Thyroid gland (tissue), 4 donors: ENCODE results near the gene PRLHR. TPM values are rescaled to one million over a fixed set of nuclear protein-coding genes. Genes with fewer than 3 reads are reported as not detected.

Experiments
- DNase-seq, 2 donors: peaks; one replicate each; pipeline ENCODE4 v3.0.0-alpha.2; 2019
- H3K27ac ChIP-seq, 3 donors: fragments of 200-600 bp; sonication (generic); 1 replicate in 2 of 3; 2 replicates in 1 of 3; pipeline ENCODE4 v1.5.1; 2016 to 2019; ENCODE audit warnings: mild to moderate bottlenecking in 1 of 3, moderate library complexity in 1 of 3
- H3K27me3 ChIP-seq: fragments of 200-600 bp; sonication (generic); one replicate; pipeline ENCODE4 v1.5.1; 2019
- H3K36me3 ChIP-seq, 2 donors: fragments of 200-600 bp; sonication (generic); one replicate each; pipeline ENCODE4 v1.5.1; 2016 to 2019
- H3K4me1 ChIP-seq, 2 donors: fragments of 200-600 bp; sonication (generic); one replicate each; pipeline ENCODE4 v1.5.1; 2017 to 2019
- H3K4me3 ChIP-seq, 3 donors: fragments of 200-600 bp; sonication (generic); replicated peaks in 1 of 3; 1 replicate in 2 of 3; 2 replicates in 1 of 3; pipeline ENCODE4 v1.5.1; 2016; ENCODE audit warnings: mild to moderate bottlenecking in 1 of 3
- H3K9me3 ChIP-seq: fragments of 200-600 bp; sonication (generic); one replicate; pipeline ENCODE4 v1.5.1; 2017
- CTCF ChIP-seq, 6 experiments: fragments of 200-600 bp in 3 of 6; fragments of 450-650 bp in 3 of 6; sonication (generic) in 3 of 6; IDR thresholded peaks; one replicate each; pipeline ENCODE4 v1.5.1; 2016 to 2019; ENCODE audit warnings: antibody characterized with exemption in 6 of 6, mild to moderate bottlenecking in 2 of 6, inconsistent platforms in 1 of 6, moderate library complexity in 1 of 6
- POLR2A ChIP-seq, 2 donors: fragments of 450-650 bp; IDR thresholded peaks; one replicate each; pipeline ENCODE4 v1.6.1; 2017; ENCODE audit warnings: antibody characterized with exemption in 2 of 2, mild to moderate bottlenecking in 2 of 2, moderate library complexity in 1 of 2
- WGBS, 2 donors: methylation state at CpG; one replicate each; pipeline ENCODE4 v1.1.5; 2017; 5-methylcytosine and 5-hydroxymethylcytosine counted together
- intact Hi-C: fragments of 100-400 bp; cut with DNase I; formaldehyde crosslinking; loops from one replicate; pipeline ENCODE4 v1.15.1; 2023
- total RNA-seq, 4 donors: library from RNA; depleted of rRNA; stranded (reverse); fragments of >200 nt; gene quantifications; one replicate each; pipeline ENCODE4 v1.2.3, GENCODE V29; 2016

PRLHR gene
- total RNA-seq, 4 donors from 2014 or later = not detected

DNA sequence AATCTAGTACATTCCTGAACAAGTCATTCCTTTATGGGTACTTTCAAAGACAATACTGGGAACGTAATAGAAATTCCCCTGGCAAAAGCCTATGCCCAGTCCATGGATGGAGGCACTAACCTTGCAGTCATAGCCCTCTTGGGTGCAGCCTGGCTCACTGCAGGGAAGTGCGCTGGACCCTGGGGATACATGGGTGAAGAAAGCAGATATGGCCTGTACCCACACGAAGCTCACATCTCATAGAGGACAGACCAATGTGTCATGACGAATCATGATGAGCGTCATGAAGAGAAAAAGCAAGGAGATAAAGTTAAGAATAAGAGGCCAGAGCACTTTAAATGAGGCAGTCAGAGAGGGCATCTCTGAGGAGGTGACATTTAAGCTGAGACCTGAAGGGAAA, 11.8 kb downstream of the PRLHR start:
- no peak overlapping the region for H3K4me3 ChIP-seq
- intact Hi-C loops = no loop called here
- H3K36me3 ChIP-seq = no peaks in the 10 kb centered on the region
- H3K4me1 ChIP-seq = no peaks in the 10 kb centered on the region
- no peak for DNase-seq
- no peaks in the 10 kb centered on the region for H3K9me3 ChIP-seq
- H3K27ac ChIP-seq = no peak overlapping the region
- no peak for TF ChIP-seq CTCF (IDR thresholded peaks at IDR 0.05)
- TF ChIP-seq POLR2A (IDR thresholded peaks at IDR 0.05) = no peak
- no peaks in the 10 kb centered on the region for H3K27me3 ChIP-seq
- 94 to 95% methylated on average over 5 of the region's 5 CpGs for WGBS, 2 donors

- no peaks in the 10 kb centered on the region for H3K9me3 ChIP-seq
- no peaks in the 10 kb centered on the region for H3K4me1 ChIP-seq
- no peaks in the 10 kb centered on the region for H3K27me3 ChIP-seq
- intact Hi-C loops = no loop called here
- H3K4me3 ChIP-seq = no peak overlapping the region
- no peaks in the 10 kb centered on the region for H3K36me3 ChIP-seq
- no peak for TF ChIP-seq POLR2A (IDR thresholded peaks at IDR 0.05)
- no peak for TF ChIP-seq CTCF (IDR thresholded peaks at IDR 0.05)
- H3K27ac ChIP-seq = no peak overlapping the region
- no peak for DNase-seq
- 95 to 97% methylated on average over 3 of the region's 3 CpGs for WGBS, 2 donors
Measured at GRCh38 chr10:118582511-118582910, 12.9 kb downstream of the PRLHR start.

DNA sequence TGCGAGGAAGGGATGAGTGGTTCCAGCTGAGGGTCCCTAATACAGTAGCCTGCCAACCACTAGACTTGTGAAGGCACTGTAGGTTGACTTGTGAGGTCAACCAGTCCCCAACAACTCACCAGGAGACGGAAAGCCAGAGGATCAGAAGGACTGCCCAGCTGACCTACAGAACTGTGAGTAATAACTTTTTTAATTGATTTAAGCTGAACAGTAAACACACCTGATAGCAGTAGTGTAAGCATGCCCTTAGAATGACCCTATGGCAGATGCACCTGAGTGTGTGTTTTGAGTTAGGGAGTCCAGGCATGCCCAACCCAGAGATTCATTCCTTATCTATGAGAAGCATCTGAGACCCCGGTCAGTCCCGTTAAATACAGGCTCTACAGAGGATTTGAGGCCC, 14.1 kb downstream of the PRLHR start:
- no peaks in the 10 kb centered on the region for H3K4me1 ChIP-seq
- no peak overlapping the region for H3K4me3 ChIP-seq
- 55 to 82% methylated on average over 4 of the region's 4 CpGs for WGBS, 2 donors
- no peak overlapping the region for H3K27ac ChIP-seq
- TF ChIP-seq POLR2A (IDR thresholded peaks at IDR 0.05) (no peak), CTCF (IDR thresholded peaks at IDR 0.05) (no peak)
- H3K36me3 ChIP-seq = no peaks in the 10 kb centered on the region
- no peaks in the 10 kb centered on the region for H3K9me3 ChIP-seq
- H3K27me3 ChIP-seq = no peaks in the 10 kb centered on the region
- no peak for DNase-seq
- intact Hi-C loops = no loop called here

GRCh38 chr10:118580702-118581101, 14.7 kb downstream of the PRLHR start:
- WGBS, 2 donors = 78 to 80% methylated on average over 8 of the region's 8 CpGs

DNA sequence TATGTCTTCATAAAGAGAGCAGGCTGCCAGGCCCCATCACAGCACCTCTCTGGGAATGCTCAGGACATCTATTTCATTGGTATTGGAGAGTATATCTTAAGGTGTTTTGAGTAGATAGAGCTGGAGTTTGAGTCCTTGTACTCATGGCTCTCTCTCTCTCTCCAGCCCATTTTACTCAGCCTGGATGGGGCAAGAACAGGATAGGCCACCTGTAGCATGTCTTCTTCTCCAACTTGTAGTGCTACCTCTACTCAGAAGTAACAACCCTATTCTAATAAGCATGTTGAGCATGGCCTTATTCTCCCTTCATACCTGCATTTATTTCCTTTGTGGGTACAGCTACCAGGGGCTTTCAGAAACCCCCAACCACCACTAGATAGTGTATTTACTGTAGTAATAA, 21.9 kb downstream of the PRLHR start:
- Histone ChIP-seq H3K27ac (no peak overlapping the region), H3K4me3 (no peak overlapping the region), H3K9me3 (no peaks in the 10 kb centered on the region), H3K27me3 (no peaks in the 10 kb centered on the region), H3K4me1 (no peaks in the 10 kb centered on the region), H3K36me3 (no peaks in the 10 kb centered on the region)
- no peak for TF ChIP-seq CTCF (IDR thresholded peaks at IDR 0.05)
- TF ChIP-seq POLR2A (IDR thresholded peaks at IDR 0.05) = no peak
- intact Hi-C loops = no loop called here
- DNase-seq = no peak

More at GRCh38 chr10:118580702-118581101, 14.7 kb downstream of the PRLHR start:
- no peak for DNase-seq
- no peaks in the 10 kb centered on the region for H3K9me3 ChIP-seq
- H3K27ac ChIP-seq = no peak overlapping the region
- no peaks in the 10 kb centered on the region for H3K4me1 ChIP-seq
- no peak overlapping the region for H3K4me3 ChIP-seq
- intact Hi-C loops = no loop called here
- no peaks in the 10 kb centered on the region for H3K36me3 ChIP-seq
- H3K27me3 ChIP-seq = no peaks in the 10 kb centered on the region
- TF ChIP-seq CTCF (IDR thresholded peaks at IDR 0.05) (no peak), POLR2A (IDR thresholded peaks at IDR 0.05) (no peak)
